ENCODE measurements around the gene APRT.

GRCh38 chr16:88807626-88808453 is 3.9 kb downstream of the APRT start:
- TF ChIP-seq POLR2A (IDR thresholded peaks at IDR 0.05; ENCODE audit: low read depth) (no peak), CTCF (IDR thresholded peaks at IDR 0.05) (no peak), EP300 (IDR thresholded peaks at IDR 0.05) (no peak)

Data from esophagus muscularis mucosa (tissue), 4 donors.